Measurements from ENCODE around the gene MTMR8. TPM values are rescaled to one million over a fixed set of nuclear protein-coding genes. Genes with fewer than 3 reads are reported as not detected.

MTMR8 gene
- total and polyA plus RNA-seq, 9 of the 15 experiments (the other 6 are each of a cell fraction or from before 2014, with no cell fraction given): 1.8 to 5.5 (median 3.0) TPM

- Histone ChIP-seq H3K9me3 (replicated peaks; ENCODE audit: control insufficient read depth, insufficient read depth, low read depth, low read length) (no peaks in the 10 kb centered on the region), H3K27me3 (ENCODE audit: control insufficient read depth in 2 of 2, insufficient read depth in 2 of 2, low read length in 2 of 2) (no peaks in the 10 kb centered on the region), H3K4me2 (ENCODE audit: insufficient read depth, low read length) (peak overlapping the region; percentile 76), H3K79me2 (ENCODE audit: control insufficient read depth, insufficient read depth, low read length) (peaks cover 43% of the 10 kb centered on the region), H3K4me3 (peak overlapping the region; percentile 47), H2AFZ (ENCODE audit: low read depth, low read length) (peak overlapping the region; percentile 92), H3K9me1 (ENCODE audit: control insufficient read depth, insufficient read depth, low read length) (no peaks in the 10 kb centered on the region), H3K9ac (ENCODE audit: insufficient read depth in 1 of 2, low read depth in 2 of 2, low read length in 2 of 2) (peak overlapping the region; percentile 64 to 85), H3K36me3 (ENCODE audit: control insufficient read depth, insufficient read depth, low read length) (no peaks in the 10 kb centered on the region), H4K20me1 (replicated peaks; ENCODE audit: control insufficient read depth, insufficient read depth, low read length) (no peaks in the 10 kb centered on the region), H3K27ac (ENCODE audit: extremely low read depth, low read depth, low read length) (peak overlapping the region; percentile 81), H3K4me1 (replicated peaks in 1 of 2; ENCODE audit: control insufficient read depth in 2 of 2, insufficient read depth in 2 of 2, low read length in 2 of 2) (no peaks in the 10 kb centered on the region)
- peak in 2 of 4 experiments; percentile 3 to 60 for DNase-seq (ENCODE audit: extremely low read depth in 1 of 4, low spot score in 3 of 4)
- CTCF ChIA-PET (ENCODE audit: low intra/inter-chr PET ratio): no interaction called here
- POLR2A ChIA-PET: no interaction called here
- peak; percentile 57 for ATAC-seq
- no peak for FAIRE-seq
- BruUV-seq (replicated peaks): TSS peak; percentile 48
- intact Hi-C loops (cut with micrococcal nuclease) (loop anchor here (10.0 kb wide), 1 partner anchor 89 kb away; no protein-coding TSS in a partner anchor), in situ Hi-C loops (cut with MboI) (no loop called here)
- 2% methylated on average over 12 of the region's 12 CpGs for WGBS (ENCODE audit: insufficient coverage, low coverage, missing lambda C conversion rate)
- TF ChIP-seq CC2D1A (IDR thresholded peaks at IDR 0.05): 0 out of 2 replicates have a peak, but pooled peaks have one; percentile 58
- TF ChIP-seq BHLHE40 (IDR thresholded peaks at IDR 0.05; ENCODE audit: low read length): peak; percentile 50; the same call in 1 of the 2 replicates
- TF ChIP-seq, protein P1, sequence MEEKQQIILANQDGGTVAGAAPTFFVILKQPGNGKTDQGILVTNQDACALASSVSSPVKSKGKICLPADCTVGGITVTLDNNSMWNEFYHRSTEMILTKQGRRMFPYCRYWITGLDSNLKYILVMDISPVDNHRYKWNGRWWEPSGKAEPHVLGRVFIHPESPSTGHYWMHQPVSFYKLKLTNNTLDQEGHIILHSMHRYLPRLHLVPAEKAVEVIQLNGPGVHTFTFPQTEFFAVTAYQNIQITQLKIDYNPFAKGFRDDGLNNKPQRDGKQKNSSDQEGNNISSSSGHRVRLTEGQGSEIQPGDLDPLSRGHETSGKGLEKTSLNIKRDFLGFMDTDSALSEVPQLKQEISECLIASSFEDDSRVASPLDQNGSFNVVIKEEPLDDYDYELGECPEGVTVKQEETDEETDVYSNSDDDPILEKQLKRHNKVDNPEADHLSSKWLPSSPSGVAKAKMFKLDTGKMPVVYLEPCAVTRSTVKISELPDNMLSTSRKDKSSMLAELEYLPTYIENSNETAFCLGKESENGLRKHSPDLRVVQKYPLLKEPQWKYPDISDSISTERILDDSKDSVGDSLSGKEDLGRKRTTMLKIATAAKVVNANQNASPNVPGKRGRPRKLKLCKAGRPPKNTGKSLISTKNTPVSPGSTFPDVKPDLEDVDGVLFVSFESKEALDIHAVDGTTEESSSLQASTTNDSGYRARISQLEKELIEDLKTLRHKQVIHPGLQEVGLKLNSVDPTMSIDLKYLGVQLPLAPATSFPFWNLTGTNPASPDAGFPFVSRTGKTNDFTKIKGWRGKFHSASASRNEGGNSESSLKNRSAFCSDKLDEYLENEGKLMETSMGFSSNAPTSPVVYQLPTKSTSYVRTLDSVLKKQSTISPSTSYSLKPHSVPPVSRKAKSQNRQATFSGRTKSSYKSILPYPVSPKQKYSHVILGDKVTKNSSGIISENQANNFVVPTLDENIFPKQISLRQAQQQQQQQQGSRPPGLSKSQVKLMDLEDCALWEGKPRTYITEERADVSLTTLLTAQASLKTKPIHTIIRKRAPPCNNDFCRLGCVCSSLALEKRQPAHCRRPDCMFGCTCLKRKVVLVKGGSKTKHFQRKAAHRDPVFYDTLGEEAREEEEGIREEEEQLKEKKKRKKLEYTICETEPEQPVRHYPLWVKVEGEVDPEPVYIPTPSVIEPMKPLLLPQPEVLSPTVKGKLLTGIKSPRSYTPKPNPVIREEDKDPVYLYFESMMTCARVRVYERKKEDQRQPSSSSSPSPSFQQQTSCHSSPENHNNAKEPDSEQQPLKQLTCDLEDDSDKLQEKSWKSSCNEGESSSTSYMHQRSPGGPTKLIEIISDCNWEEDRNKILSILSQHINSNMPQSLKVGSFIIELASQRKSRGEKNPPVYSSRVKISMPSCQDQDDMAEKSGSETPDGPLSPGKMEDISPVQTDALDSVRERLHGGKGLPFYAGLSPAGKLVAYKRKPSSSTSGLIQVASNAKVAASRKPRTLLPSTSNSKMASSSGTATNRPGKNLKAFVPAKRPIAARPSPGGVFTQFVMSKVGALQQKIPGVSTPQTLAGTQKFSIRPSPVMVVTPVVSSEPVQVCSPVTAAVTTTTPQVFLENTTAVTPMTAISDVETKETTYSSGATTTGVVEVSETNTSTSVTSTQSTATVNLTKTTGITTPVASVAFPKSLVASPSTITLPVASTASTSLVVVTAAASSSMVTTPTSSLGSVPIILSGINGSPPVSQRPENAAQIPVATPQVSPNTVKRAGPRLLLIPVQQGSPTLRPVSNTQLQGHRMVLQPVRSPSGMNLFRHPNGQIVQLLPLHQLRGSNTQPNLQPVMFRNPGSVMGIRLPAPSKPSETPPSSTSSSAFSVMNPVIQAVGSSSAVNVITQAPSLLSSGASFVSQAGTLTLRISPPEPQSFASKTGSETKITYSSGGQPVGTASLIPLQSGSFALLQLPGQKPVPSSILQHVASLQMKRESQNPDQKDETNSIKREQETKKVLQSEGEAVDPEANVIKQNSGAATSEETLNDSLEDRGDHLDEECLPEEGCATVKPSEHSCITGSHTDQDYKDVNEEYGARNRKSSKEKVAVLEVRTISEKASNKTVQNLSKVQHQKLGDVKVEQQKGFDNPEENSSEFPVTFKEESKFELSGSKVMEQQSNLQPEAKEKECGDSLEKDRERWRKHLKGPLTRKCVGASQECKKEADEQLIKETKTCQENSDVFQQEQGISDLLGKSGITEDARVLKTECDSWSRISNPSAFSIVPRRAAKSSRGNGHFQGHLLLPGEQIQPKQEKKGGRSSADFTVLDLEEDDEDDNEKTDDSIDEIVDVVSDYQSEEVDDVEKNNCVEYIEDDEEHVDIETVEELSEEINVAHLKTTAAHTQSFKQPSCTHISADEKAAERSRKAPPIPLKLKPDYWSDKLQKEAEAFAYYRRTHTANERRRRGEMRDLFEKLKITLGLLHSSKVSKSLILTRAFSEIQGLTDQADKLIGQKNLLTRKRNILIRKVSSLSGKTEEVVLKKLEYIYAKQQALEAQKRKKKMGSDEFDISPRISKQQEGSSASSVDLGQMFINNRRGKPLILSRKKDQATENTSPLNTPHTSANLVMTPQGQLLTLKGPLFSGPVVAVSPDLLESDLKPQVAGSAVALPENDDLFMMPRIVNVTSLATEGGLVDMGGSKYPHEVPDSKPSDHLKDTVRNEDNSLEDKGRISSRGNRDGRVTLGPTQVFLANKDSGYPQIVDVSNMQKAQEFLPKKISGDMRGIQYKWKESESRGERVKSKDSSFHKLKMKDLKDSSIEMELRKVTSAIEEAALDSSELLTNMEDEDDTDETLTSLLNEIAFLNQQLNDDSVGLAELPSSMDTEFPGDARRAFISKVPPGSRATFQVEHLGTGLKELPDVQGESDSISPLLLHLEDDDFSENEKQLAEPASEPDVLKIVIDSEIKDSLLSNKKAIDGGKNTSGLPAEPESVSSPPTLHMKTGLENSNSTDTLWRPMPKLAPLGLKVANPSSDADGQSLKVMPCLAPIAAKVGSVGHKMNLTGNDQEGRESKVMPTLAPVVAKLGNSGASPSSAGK (IDR thresholded peaks at IDR 0.05): peak; percentile 53; the same call in 1 of the 2 replicates
- TF ChIP-seq, protein P2, sequence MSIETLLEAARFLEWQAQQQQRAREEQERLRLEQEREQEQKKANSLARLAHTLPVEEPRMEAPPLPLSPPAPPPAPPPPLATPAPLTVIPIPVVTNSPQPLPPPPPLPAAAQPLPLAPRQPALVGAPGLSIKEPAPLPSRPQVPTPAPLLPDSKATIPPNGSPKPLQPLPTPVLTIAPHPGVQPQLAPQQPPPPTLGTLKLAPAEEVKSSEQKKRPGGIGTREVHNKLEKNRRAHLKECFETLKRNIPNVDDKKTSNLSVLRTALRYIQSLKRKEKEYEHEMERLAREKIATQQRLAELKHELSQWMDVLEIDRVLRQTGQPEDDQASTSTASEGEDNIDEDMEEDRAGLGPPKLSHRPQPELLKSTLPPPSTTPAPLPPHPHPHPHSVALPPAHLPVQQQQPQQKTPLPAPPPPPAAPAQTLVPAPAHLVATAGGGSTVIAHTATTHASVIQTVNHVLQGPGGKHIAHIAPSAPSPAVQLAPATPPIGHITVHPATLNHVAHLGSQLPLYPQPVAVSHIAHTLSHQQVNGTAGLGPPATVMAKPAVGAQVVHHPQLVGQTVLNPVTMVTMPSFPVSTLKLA (conservative IDR thresholded peaks at IDR 0.05): 0 out of 4 replicates have a peak, but pooled peaks of 1 of the 2 experiments have one; percentile 15
- TF ChIP-seq, protein P3, sequence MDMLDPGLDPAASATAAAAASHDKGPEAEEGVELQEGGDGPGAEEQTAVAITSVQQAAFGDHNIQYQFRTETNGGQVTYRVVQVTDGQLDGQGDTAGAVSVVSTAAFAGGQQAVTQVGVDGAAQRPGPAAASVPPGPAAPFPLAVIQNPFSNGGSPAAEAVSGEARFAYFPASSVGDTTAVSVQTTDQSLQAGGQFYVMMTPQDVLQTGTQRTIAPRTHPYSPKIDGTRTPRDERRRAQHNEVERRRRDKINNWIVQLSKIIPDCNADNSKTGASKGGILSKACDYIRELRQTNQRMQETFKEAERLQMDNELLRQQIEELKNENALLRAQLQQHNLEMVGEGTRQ (CRISPR knock-in tag; IDR thresholded peaks at IDR 0.05): peak; percentile 18; the same call in 1 of the 2 replicates
- peak; percentile 54; the same call in 1 of the 2 replicates for TF ChIP-seq L3MBTL2 (IDR thresholded peaks at IDR 0.05)
- TF ChIP-seq TBP (optimal IDR thresholded peaks at IDR 0.05; ENCODE audit: low read depth, low read length): peak; percentile 19
These were observed 986 bp downstream of the MTMR8 start for GRCh38 chrX:64394059-64394873.

Data from K562 (cell line).